GM19240 (cell line): ENCODE results near the gene SART1.

Source experiments
- DNase-seq: peaks from one replicate; pipeline ENCODE4 v3.0.0; 2011; ENCODE audit warnings: low spot score; ENCODE audit not compliant: insufficient read length

The SART1 gene, protein sequence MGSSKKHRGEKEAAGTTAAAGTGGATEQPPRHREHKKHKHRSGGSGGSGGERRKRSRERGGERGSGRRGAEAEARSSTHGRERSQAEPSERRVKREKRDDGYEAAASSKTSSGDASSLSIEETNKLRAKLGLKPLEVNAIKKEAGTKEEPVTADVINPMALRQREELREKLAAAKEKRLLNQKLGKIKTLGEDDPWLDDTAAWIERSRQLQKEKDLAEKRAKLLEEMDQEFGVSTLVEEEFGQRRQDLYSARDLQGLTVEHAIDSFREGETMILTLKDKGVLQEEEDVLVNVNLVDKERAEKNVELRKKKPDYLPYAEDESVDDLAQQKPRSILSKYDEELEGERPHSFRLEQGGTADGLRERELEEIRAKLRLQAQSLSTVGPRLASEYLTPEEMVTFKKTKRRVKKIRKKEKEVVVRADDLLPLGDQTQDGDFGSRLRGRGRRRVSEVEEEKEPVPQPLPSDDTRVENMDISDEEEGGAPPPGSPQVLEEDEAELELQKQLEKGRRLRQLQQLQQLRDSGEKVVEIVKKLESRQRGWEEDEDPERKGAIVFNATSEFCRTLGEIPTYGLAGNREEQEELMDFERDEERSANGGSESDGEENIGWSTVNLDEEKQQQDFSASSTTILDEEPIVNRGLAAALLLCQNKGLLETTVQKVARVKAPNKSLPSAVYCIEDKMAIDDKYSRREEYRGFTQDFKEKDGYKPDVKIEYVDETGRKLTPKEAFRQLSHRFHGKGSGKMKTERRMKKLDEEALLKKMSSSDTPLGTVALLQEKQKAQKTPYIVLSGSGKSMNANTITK

DNA sequence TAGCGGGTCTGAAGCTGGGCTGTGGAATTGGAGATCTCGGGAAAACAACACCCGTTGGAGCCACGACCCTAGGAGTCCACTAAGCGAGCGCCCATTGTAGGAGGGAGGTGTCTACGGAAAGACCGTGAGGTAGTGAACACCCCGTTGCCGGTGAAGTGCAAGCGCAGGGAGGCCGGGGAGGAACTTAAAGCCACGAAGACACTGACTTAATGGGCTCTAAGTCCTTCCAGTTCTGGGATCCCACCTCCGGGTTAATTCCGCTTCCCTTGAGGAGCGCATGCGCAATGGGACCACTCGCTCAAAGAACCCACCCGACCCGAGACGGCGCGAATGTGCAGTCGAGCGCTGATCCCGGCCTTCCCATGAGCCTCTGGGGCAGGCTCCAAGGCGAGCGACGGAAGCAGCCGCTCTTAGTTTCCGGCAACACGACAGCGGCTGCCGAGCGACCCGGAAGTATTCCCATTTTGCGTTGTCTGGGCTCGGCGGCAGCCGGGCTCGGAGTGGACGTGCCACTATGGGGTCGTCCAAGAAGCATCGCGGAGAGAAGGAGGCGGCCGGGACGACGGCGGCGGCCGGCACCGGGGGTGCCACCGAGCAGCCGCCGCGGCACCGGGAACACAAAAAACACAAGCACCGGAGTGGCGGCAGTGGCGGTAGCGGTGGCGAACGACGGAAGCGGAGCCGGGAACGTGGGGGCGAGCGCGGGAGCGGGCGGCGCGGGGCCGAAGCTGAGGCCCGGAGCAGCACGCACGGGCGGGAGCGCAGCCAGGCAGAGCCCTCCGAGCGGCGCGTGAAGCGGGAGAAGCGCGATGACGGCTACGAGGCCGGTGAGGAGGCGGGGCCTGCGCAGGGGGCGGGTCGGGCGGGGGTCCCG is at the start of gene SART1:
Gene SART1, plus strand, starts transcription at position 468 of the 874 bp plus-strand sequence. Its CDS starts 47 bp downstream, at position 515.
- peak; percentile 99 for DNase-seq

DNA sequence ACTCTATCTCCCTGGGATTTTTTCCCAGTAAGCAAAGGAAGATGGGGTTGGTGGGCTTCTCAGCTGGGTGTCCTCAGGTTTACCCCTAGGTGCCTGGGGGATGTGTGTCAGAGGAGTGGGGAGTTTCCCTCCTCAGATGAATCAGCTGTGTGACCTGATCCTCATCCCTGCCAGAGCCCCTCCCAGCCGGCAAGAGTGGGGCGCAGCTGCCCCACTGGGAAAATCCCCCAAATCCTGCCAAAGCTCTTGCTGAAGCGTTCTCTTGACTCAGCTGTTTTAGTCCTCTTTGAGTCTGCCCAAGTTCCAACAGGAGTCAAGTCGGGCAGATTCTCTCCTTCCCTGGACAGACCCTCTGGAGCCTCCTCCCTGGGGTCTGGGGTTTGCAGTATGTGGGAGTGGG is 48.7 kb upstream of the SART1 start:
- no peak for DNase-seq

DNA sequence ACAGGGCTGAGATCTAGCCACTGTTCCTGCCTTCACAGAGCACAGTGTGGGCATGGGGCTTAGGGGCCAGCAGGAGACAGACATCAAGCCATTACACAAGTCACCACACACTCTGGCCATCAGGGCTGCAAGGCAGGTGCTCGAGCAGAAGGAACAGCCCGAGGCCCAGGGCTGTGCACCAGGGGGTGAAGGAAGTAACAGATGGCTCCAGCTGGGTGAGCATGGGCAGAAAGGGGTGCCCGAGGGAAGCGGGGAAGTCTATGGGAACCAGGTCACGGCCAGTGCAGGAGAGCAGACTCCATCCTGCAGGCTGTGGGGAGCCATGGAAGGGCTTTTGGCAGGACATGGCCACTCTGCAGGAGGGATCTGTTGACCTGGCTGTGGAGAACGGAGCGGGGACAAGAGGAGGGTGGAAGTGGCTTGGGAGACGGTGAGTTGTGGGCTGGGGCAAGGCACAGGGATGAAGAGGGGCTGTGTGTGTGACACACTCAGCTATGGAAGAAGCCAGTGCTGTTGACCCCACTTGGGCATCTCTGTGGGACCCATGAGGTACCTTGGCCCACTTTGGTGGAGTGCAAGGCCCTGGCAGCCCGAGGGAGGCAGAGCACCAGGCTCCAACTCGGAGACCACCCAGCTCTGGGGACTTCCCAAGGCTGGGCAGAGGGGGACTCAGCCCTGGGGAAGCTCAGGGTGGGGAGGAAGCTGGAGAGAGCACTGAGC is 46.3 kb upstream of the SART1 start:
- DNase-seq = no peak

DNA sequence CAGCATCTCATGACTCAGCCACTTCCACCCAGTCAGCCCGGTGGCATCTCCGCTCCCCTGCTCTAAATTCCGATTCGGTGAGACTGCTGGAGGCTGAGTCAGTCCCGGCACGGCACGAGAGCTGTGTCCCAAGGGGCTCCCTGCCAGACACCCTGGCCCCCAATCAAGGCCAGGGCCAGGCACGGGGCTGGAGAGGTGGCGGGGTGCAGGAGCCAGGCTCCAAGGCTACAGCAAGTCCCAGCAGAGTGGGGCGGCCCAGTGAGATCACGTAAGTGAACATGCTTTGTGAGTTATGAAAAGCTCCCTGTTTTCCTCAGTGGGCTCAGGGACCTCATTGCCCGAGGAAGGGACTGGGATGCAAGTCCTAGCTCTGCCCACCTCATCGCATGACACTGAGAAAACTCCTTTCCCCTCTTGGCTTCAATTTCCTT is 45.7 kb upstream of the SART1 start:
- DNase-seq = no peak

DNA sequence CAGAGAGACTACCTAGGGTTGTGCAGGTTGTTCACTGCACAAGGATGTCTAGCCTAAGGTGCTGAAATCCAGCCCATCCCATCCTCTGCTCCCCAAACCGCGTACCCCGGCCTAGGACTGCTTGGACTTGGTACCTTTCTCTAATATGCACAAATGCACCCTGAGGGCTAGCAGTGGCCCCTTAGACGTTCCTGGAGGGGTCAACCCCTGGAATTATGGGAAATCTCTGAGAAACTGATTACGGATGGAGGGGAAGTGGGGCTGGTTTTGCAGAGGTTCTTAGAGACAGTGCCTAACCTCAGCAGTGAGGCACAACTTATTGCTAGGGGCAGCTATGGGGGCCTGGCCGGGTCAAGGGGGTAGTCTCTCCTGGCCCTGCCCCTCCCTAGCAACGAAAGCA is 45.1 kb upstream of the SART1 start:
- DNase-seq = no peak

DNA sequence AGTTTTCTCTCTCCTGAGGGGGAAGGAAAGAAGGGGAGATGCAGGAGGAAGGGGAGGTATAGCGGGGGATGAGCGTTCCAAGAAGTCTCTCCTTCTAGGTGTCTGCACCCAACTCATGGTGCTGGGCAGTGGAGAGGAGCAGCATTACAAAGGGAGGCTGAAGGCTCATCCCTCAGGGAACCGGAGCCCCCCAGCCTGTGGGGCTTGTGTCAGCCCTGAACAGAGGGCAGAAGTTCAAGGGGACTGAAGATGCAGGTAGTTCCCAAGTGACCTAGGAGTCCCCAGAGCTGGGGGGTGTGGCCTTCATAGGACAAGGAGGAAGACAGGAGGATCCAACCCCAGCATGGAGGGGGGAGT is 44.5 kb upstream of the SART1 start:
- DNase-seq = no peak

DNA sequence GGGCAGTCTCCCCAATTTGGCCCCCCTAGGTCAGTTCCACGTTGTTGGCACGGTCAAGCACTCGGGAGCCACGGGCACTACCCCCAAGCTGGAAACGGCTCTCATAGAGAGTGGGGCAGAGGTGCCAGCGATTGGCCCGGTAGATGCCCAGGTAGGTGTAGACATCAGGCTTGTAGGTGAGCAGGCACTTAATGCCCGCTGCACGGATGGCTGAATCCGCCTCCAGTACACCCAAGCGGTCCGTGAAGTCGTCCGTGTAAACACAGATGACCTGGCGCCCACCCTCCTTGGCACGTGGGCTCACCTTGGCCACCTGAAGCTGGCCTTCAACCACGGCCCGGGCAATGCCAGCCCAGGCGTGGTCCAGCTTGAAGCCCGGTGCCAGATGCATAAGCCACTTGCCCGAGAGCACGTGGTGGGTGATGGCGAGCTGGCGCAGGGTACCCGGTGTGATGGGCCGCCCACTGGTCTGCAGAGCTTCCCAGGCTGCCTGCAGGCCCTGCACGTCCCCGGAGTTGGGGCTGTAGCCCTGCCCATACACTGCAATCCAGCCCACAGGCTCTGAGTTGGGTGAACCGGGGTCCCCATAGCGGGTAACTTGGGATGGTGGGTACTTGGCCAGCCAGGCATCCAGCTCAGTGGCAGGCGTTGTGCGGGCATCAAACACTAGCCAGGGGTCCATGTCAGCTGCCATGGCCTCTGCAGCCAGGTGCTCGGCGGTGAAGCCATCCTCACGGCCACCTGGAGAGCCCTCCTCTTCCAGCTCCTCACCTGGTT is 43.9 kb upstream of the SART1 start:
- DNase-seq = no peak

DNA sequence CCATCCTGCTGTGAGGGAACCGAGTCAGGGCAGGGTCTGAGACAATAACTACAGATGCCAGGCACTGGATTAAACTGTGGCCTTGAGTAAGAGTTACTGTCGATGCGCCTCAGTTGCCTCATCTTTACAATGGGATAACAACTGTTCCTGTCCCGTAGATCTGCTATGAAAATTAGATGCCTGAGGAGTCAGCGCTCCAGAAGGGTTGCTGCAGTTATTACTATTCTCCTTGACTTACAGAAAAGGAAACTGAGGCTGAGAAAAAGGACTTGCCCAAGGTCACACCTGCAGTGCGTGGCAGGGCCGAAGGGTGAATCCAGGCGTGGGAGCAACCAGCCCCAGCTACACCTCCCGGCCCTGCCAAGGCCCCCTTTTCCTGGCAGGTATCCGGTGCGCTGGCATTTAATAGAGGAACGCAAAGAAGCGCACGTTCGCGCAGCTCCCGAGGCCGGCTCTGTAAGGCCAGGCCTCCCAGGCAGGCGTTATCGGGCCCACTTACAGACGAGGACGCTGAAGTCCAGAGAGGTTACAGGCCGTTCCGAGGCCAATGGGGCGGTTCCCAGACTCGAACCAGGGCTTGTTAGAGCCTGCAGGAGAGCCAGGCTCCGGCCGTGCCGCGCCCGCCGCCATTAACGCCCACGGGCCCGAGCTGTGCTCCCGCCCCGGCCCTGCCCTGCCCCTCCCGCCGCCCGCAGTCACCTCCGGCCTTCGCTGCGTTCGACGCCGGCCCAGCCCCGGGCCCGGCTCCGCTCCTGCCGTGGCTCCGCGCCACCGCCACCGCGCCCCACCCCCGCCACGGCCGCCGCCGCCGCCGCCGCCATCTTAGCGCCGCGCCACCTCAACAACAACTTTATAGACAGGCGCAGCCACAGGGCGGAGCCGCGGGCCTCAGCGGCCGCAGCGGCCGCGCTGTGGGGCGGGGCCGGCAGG is 43.1 kb upstream of the SART1 start, which contains the start of gene C11orf68:
Gene C11orf68, minus strand, starts transcription at position 852 of the 930 bp plus-strand sequence. Its CDS starts 31 bp downstream, at position 821.
- DNase-seq = no peak

DNA sequence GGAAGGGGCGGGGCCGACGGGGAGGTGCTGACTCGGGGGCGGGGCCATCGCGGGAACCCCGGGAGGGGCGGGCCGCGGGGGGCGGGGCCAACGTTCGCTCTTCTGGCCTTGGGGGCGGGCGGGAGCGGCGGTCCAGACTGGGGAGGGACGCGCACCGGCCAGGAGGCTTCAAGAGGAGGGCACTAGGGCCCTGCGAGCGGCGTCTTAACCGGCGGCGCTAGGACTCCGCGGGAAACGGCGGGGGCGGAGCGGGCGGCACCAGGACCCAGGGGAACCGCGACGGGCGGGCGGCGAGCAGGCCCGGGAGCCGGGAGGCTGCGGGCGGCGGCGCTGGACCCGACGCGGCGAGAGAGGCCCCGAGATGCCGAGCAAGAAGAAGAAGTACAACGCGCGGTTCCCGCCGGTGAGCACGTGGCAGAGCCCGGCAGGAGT is 42.4 kb upstream of the SART1 start, which contains the start of gene DRAP1:
Gene DRAP1, plus strand, starts transcription at position 286 of the 432 bp plus-strand sequence. Its CDS starts 76 bp downstream, at position 362.
- DNase-seq = peak; percentile 83

DNA sequence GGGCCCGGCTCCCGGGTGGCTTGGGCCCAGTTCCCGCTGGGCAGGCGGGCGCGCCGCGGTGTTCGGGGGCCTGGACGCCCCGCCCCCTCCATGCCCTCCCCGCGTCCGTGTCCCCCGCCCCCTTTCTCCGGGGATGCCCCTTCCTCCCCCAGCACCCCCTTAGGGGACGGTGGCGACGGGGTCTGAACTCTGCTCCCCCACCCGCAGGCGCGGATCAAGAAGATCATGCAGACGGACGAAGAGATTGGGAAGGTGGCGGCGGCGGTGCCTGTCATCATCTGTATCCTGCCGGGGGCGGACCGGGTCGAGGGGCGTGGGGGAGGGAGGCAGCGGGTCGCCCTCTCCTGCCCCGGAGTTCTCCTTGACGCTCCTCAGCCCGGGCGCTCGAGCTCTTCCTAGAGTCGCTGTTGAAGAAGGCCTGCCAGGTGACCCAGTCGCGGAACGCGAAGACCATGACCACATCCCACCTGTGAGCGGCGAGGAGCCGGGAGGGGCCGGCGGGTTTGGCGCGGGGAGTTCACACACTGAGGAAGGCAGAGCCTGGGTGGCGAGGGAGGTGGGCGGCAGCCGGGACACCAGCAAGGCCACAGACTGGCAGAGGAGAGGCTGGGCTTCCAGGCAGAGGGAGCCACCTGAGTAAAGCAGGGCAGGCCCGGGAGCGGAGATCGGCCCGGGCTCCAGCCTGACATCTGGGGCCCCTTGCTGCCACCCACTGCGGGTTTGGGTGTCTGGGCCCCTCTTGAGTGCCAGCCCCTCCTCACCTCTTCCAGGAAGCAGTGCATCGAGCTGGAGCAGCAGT is 41.8 kb upstream of the SART1 start:
- no peak for DNase-seq

DNA sequence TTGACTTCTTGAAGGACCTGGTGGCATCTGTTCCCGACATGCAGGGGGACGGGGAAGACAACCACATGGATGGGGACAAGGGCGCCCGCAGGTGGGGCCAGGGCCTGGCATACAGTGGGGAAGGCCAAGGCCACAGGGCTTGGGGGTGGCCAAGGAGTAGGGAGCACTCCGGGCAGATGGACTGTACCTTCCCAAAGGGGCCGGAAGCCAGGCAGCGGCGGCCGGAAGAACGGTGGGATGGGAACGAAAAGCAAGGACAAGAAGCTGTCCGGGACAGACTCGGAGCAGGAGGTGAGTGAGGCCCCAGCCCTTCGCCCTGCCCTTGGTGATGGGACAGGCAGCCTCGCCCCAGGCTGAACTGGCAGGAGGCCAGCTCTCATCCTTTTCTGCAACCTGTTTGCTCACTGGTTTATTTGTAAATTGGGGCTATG is 41.1 kb upstream of the SART1 start:
- DNase-seq = no peak

DNA sequence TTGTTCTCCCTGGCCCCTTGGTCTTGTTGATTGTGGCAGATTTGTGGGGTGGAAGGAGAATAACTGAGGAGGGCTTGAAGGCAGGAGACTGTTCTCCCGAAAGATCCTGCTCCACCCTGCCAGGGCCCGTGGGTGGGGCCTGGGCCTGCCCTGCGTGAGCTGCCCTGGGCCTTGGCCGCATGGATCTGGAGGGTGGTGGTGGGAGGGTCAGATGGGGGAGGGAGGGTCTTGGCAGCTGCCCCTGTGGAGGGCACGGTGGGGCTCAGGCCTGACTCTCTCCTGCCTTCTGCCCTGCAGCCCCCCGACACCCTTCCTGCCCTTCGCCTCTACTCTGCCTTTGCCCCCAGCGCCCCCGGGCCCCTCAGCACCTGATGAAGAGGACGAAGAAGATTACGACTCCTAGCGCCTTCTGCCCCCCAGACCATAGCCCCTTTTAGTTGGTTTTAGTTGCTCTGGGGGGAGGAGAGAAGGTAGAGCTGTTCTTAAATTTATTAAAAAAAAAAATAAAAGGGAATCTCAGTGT is 40.4 kb upstream of the SART1 start:
- DNase-seq = no peak

DNA sequence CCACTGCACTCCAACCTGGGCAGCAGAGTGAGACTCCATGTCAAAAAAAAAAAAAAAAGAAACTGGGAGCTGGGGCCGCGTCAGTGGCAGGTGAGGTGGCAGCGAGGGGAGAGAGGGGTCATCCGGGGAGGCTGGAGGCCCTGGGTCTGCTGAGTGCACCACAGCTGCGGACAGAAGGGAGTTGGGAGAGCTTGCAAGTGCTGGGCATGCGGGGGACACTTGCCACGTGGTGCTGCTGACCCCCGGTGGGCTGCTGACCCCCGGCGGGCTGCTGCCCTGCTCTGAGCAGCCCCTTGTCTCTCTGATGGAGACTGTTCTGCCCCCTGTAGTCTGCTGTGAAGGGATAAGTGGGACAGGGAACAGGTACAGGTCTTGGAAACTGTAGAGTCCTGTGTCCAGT is 39.7 kb upstream of the SART1 start:
- DNase-seq = no peak

DNA sequence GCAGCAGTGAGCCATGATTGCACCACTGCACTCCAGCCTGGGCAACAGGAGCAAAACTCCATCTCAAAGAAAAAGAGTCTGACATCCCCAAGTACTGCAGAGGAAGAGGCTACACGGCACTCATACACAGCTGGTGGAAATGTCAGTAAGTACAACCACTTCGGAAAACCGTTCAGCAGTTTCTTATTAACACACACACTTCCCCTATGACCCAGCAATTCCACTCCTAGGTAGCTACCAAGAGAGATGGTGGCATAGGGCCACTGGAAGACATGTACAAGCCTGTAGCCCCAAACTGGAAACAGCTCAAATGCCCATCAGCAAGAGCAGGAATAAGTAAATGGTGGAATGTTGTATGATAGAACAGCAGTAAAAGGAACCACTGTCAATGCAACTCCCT is 39.0 kb upstream of the SART1 start:
- no peak for DNase-seq

DNA sequence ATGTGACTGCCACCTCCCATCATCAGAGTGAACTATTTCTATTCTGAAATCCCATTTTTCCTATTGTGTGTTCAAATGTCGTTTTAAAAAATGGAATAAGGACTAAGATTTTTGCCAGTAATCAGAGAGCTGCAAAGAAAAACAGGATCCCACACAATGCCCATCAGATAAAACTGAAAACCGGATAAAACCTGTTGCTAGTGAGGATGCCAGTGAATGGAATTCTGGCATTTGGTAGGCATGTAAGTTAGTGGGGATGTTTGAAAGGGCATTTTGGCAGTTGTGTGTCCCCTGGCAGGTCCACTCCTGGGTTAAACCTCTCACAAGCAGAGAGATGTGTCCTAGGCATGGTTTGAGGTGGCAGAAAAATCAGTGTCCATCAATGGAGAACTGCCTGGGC is 36.1 kb upstream of the SART1 start:
- no peak for DNase-seq

DNA sequence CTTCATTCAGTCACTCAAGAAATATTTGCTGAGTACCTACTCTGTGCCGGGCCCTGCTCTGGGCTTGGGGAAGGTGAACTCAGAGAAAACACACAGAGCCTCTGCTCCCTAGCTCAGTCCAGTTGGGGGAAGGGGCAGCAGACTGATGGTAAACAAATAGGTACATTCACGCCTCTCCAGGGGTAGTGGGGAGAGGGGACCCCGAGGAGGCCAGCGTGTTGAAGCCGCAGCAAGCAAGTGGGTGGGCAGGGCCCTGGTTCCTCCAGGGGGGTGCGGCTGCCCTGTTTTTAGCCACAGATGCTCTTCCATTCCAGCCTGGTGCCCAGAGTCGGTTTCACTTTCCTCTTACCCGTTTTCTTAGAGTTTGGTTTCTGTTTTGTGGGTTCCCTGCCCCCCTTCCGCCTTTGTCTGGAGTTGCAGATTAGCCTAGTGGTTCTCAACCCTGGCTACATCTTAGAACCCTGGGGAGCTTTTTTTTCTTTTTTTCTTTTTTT is 33.6 kb upstream of the SART1 start:
- peak; percentile 80 for DNase-seq

DNA sequence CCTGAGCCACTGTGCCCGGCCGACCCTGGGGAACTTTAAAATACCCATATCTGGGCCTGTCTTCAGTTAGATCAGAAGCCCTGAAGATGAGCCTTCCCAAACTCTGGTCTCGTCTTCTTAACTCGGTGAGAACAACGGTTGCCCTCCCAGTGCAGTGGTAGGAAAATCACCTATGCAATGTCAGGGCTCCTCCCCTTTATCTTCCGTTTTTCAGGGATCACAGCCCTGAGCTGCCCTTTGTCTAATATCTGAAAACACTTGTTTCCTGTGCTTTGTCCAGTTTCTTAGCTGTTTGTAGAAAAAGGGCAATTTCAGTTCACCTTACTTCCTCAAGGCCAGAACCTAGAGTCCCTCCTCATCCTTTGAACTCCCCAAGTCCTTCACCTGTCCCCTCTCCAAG is 32.9 kb upstream of the SART1 start:
- DNase-seq = no peak
